Neural cell (in vitro differentiated cells): ENCODE results near the gene POU4F2. TPM values are rescaled to one million over a fixed set of nuclear protein-coding genes. Genes with fewer than 3 reads are reported as not detected.

Experiments used
- H2AFZ ChIP-seq: fragments of 200-600, 300-800 bp; sonication (generic), shearing (Covaris generic); 2 replicates; pipeline ENCODE4 v1.6.0; 2014; ENCODE audit warnings: low read depth, mild to moderate bottlenecking, antibody characterized with exemption, low read length, moderate library complexity
- H3F3A ChIP-seq: fragments of 200-600 bp; shearing (Covaris generic); 2 replicates; pipeline ENCODE4 v1.6.1; 2016; ENCODE audit warnings: mild to moderate bottlenecking, moderate library complexity, mixed read lengths, antibody characterized with exemption, low read length; ENCODE audit not compliant: insufficient read depth, poor library complexity, severe bottlenecking
- H3K27ac ChIP-seq: fragments of 200-600, 300-800 bp; sonication (generic), shearing (Covaris generic); 2 replicates; pipeline ENCODE4 v1.5.1; 2014; ENCODE audit warnings: mild to moderate bottlenecking, low read length, moderate library complexity
- H3K27me3 ChIP-seq: fragments of 300-800, 200-600 bp; sonication (generic), shearing (Covaris generic); 2 replicates; pipeline ENCODE4 v1.6.0; 2014; ENCODE audit warnings: mild to moderate bottlenecking, low read depth, low read length, moderate library complexity; ENCODE audit not compliant: insufficient read depth
- H3K36me3 ChIP-seq: fragments of 300-800, 200-600 bp; sonication (generic), shearing (Covaris generic); 2 replicates; pipeline ENCODE4 v1.5.1; 2014; ENCODE audit warnings: mild to moderate bottlenecking, antibody characterized with exemption, low read length, moderate library complexity; ENCODE audit not compliant: insufficient read depth
- H3K4me2 ChIP-seq: fragments of 300-800, 200-600 bp; sonication (generic), shearing (Covaris generic); 2 replicates; pipeline ENCODE4 v1.6.0; 2014; ENCODE audit warnings: mild to moderate bottlenecking, low read length
- H3K4me3 ChIP-seq: fragments of 300-800, 200-600 bp; sonication (generic), shearing (Covaris generic); 2 replicates; pipeline ENCODE4 v1.5.1; 2014; ENCODE audit warnings: mild to moderate bottlenecking, low read length, moderate library complexity
- H3K79me2 ChIP-seq: fragments of 200-600 bp; shearing (Covaris generic); replicated peaks from 2 replicates; pipeline ENCODE4 v1.6.0; 2014; ENCODE audit warnings: mild to moderate bottlenecking, low read length, moderate library complexity; ENCODE audit not compliant: insufficient read depth
- H3K9ac ChIP-seq: fragments of 300-800, 200-600 bp; sonication (generic), shearing (Covaris generic); 2 replicates; pipeline ENCODE4 v1.6.1; 2016; ENCODE audit warnings: mild to moderate bottlenecking, low read length, mixed read lengths
- H3K9me2 ChIP-seq: fragments of 200-600 bp; shearing (Covaris generic); 2 replicates; pipeline ENCODE4 v1.6.1; 2016; ENCODE audit warnings: mild to moderate bottlenecking, low read length, mixed read lengths; ENCODE audit not compliant: insufficient read depth
- H3K9me3 ChIP-seq: fragments of 200-600, 300-800 bp; sonication (generic), shearing (Covaris generic); 2 replicates; pipeline ENCODE4 v1.6.1; 2016; ENCODE audit warnings: mild to moderate bottlenecking, mixed run types, low read length, moderate library complexity, mixed read lengths
- H4K20me1 ChIP-seq: fragments of 200-600 bp; shearing (Covaris generic); 2 replicates; pipeline ENCODE4 v1.6.1; 2016; ENCODE audit warnings: mild to moderate bottlenecking, mixed run types; ENCODE audit not compliant: insufficient read depth
- EZH2 ChIP-seq: fragments of 200-600, 300-800 bp; shearing (Covaris generic), sonication (generic); IDR thresholded peaks from 2 replicates; pipeline ENCODE4 v1.6.1; 2014; ENCODE audit warnings: antibody characterized with exemption, low read length, borderline replicate concordance, mild to moderate bottlenecking; ENCODE audit not compliant: insufficient read depth, poor library complexity, severe bottlenecking
- POLR2AphosphoS5 ChIP-seq: IDR thresholded peaks from 2 replicates; pipeline ENCODE4 v1.6.1; 2012
- RAD21 ChIP-seq: fragments of 450-650 bp; conservative IDR thresholded peaks from 2 replicates; pipeline ENCODE4 v1.6.1; 2014; ENCODE audit warnings: antibody characterized with exemption, mild to moderate bottlenecking, moderate library complexity
- SMC3 ChIP-seq: fragments of 450-650 bp; conservative IDR thresholded peaks from 2 replicates; pipeline ENCODE4 v1.6.1; 2014; ENCODE audit warnings: antibody characterized with exemption, mild to moderate bottlenecking, moderate library complexity; ENCODE audit not compliant: poor library complexity
- polyA plus RNA-seq: library from polyadenylated mRNA; depleted of rRNA; stranded (reverse); fragments of >200 nt; gene quantifications from 2 replicates; pipeline ENCODE4 v1.2.3, GENCODE V29; 2014
- TF ChIP-seq, protein P1 (sequence below): IDR thresholded peaks from 2 replicates; pipeline ENCODE4 v1.6.1; 2012; ENCODE audit warnings: borderline replicate concordance

Gene POU4F2
- polyA plus RNA-seq, 1 donor from 2014 or later = not detected

DNA sequence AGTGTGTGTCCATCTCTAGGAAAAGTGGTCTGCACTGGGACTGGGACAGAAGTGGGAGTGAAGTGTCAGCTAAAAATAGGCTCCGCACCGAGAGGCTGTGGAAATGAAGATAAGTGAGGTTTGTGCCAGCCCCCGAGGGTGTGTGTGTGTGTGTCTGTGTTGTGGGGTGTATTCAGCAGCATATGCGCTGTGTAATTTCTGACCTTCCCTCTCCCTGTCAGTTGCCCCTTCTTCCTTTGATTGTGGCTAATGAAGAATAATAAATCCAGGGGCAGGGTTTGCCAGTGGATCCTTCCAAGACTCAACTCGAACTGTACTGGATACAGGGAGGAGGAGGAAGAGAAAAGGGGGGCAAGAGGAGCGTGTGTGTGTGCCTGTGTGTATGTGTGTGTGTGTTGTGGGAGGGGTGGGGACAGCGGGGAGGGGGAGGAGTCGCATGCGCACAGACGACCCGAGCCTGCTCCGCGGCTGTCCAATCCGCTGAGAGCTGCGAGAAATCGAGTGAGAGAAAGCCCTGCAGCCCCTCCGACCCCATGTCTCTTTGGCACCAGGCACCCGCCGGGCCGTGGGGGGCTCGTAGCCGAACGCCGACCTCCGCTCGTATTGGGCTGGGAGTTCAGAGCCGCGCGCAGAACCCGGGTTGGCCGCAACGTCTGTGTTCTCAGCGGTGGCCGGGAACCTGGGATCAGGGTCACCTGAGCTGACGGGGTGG is 916 bp upstream of the POU4F2 start:
- H3K36me3 ChIP-seq = no peaks in the 10 kb centered on the region
- H3K9me2 ChIP-seq = no peaks in the 10 kb centered on the region
- no peak overlapping the region for H3K9ac ChIP-seq
- H3K27me3 ChIP-seq = peaks cover 100% of the 10 kb centered on the region
- H3K4me3 ChIP-seq = peak overlapping the region; percentile 69
- no peak overlapping the region for H3K4me2 ChIP-seq
- H3F3A ChIP-seq = no peaks in the 10 kb centered on the region
- H4K20me1 ChIP-seq = no peaks in the 10 kb centered on the region
- no peak overlapping the region for H3K27ac ChIP-seq
- H3K79me2 ChIP-seq = no peaks in the 10 kb centered on the region
- H2AFZ ChIP-seq = no peak overlapping the region
- TF ChIP-seq EZH2 (peak; percentile 3), SMC3 (no peak), RAD21 (no peak), POLR2AphosphoS5 (no peak)
- TF ChIP-seq, protein P1, sequence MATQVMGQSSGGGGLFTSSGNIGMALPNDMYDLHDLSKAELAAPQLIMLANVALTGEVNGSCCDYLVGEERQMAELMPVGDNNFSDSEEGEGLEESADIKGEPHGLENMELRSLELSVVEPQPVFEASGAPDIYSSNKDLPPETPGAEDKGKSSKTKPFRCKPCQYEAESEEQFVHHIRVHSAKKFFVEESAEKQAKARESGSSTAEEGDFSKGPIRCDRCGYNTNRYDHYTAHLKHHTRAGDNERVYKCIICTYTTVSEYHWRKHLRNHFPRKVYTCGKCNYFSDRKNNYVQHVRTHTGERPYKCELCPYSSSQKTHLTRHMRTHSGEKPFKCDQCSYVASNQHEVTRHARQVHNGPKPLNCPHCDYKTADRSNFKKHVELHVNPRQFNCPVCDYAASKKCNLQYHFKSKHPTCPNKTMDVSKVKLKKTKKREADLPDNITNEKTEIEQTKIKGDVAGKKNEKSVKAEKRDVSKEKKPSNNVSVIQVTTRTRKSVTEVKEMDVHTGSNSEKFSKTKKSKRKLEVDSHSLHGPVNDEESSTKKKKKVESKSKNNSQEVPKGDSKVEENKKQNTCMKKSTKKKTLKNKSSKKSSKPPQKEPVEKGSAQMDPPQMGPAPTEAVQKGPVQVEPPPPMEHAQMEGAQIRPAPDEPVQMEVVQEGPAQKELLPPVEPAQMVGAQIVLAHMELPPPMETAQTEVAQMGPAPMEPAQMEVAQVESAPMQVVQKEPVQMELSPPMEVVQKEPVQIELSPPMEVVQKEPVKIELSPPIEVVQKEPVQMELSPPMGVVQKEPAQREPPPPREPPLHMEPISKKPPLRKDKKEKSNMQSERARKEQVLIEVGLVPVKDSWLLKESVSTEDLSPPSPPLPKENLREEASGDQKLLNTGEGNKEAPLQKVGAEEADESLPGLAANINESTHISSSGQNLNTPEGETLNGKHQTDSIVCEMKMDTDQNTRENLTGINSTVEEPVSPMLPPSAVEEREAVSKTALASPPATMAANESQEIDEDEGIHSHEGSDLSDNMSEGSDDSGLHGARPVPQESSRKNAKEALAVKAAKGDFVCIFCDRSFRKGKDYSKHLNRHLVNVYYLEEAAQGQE = no peak
- H3K9me3 ChIP-seq = no peaks in the 10 kb centered on the region

DNA sequence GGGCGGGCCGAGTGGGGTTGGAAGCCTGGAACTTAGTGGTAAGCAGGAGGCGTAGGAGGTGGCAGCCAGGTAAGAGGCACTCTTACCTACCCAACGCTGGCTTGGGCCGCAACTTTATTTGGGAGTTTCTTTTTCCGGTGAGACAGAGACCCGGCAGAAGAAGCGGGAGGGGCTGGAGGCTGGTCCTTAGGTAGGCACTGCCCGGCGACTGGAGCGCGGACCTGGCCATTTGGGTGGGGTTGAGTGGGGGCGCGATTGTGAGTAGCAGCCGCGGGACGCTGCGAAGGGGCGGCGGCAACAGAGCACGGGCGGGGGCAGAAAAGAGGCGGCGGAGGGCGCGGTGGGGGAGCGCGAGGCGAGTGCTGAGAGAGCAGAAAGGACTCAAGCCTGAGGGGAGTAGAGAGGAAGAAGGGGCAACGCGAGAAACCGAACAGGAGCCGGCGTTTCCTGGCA is 334 bp upstream of the POU4F2 start:
- Histone ChIP-seq H3K4me2 (no peak overlapping the region), H3K27me3 (peaks cover 100% of the 10 kb centered on the region), H3K9me2 (no peaks in the 10 kb centered on the region), H3K79me2 (no peaks in the 10 kb centered on the region), H4K20me1 (no peaks in the 10 kb centered on the region), H3K36me3 (no peaks in the 10 kb centered on the region), H3F3A (no peaks in the 10 kb centered on the region), H3K4me3 (peak overlapping the region; percentile 69), H3K27ac (no peak overlapping the region), H3K9me3 (no peaks in the 10 kb centered on the region), H2AFZ (no peak overlapping the region), H3K9ac (no peak overlapping the region)
- no peak for TF ChIP-seq POLR2AphosphoS5
- peak; percentile 77 for TF ChIP-seq EZH2

DNA sequence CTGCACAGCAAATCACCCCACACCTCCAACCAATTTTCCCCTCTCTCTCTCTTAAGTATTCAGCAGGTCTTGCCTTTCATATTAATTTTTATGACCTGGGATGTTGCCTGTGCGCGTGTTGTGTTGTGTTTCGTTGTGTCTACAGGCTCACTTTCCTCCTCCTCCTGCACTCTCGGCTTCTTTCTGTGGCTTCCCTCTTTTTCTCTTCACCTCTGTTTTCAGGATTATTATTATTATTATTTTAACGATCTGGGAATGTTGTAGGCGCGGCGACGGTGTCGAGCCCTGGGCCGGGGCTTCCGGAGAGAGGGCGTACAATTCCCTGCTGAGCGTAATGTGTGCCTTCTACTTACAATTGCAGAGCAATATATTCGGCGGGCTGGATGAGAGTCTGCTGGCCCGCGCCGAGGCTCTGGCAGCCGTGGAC is 826 bp downstream of the POU4F2 start:
- Histone ChIP-seq H3K36me3 (no peaks in the 10 kb centered on the region), H3F3A (no peaks in the 10 kb centered on the region), H3K4me2 (peak overlapping the region; percentile 72), H3K27me3 (peaks cover 100% of the 10 kb centered on the region), H2AFZ (no peak overlapping the region), H3K79me2 (no peaks in the 10 kb centered on the region), H3K9ac (no peak overlapping the region), H3K4me3 (peak overlapping the region; percentile 69), H3K9me3 (no peaks in the 10 kb centered on the region), H4K20me1 (no peaks in the 10 kb centered on the region), H3K27ac (no peak overlapping the region), H3K9me2 (no peaks in the 10 kb centered on the region)
- TF ChIP-seq POLR2AphosphoS5 (peak; percentile 71), RAD21 (no peak)
